ENCODE results near the gene ARAP2. TPM values are rescaled to one million over a fixed set of nuclear protein-coding genes. Genes with fewer than 3 reads are reported as not detected.

ARAP2 gene
- total RNA-seq, 1 donor from 2014 or later: 52.8 TPM

DNA sequence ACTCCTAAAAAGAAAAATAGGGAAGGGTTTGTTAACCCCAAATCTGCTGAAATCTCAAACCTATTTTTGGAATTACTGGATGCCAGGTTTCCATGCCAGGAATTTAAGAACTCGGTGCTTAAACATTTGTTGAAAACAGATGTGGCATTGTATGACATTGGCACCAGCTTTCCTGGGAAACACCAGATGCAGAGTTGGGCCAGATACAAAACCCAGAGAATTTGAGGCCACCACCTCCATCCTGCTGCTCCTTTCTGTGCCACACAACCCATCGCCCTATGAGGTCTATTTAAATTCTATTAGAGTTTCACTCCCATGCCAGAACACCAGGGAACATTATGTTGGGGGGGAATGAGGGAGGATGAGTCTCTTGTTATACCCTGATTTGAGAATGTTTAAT lies 71.7 kb downstream of the ARAP2 start:
- no peak overlapping the region for H3K27ac ChIP-seq
- H3K9me3 ChIP-seq: no peaks in the 10 kb centered on the region
- H3K36me3 ChIP-seq: no peaks in the 10 kb centered on the region
- H3K27me3 ChIP-seq: no peaks in the 10 kb centered on the region
- no peak for DNase-seq (ENCODE audit: extremely low spot score in 2 of 2)
- intact Hi-C loops (cut with DNase I): no loop called here
- TF ChIP-seq POLR2AphosphoS5 (IDR thresholded peaks at IDR 0.05; ENCODE audit: insufficient read depth in 1 of 2, low read depth in 1 of 2) (no peak), POLR2A (IDR thresholded peaks at IDR 0.05) (no peak)
- TF ChIP-seq, protein P1, sequence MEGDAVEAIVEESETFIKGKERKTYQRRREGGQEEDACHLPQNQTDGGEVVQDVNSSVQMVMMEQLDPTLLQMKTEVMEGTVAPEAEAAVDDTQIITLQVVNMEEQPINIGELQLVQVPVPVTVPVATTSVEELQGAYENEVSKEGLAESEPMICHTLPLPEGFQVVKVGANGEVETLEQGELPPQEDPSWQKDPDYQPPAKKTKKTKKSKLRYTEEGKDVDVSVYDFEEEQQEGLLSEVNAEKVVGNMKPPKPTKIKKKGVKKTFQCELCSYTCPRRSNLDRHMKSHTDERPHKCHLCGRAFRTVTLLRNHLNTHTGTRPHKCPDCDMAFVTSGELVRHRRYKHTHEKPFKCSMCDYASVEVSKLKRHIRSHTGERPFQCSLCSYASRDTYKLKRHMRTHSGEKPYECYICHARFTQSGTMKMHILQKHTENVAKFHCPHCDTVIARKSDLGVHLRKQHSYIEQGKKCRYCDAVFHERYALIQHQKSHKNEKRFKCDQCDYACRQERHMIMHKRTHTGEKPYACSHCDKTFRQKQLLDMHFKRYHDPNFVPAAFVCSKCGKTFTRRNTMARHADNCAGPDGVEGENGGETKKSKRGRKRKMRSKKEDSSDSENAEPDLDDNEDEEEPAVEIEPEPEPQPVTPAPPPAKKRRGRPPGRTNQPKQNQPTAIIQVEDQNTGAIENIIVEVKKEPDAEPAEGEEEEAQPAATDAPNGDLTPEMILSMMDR (IDR thresholded peaks at IDR 0.05): no peak
- no peaks in the 10 kb centered on the region for H3K4me1 ChIP-seq
- no peak overlapping the region for H3K4me3 ChIP-seq

DNA sequence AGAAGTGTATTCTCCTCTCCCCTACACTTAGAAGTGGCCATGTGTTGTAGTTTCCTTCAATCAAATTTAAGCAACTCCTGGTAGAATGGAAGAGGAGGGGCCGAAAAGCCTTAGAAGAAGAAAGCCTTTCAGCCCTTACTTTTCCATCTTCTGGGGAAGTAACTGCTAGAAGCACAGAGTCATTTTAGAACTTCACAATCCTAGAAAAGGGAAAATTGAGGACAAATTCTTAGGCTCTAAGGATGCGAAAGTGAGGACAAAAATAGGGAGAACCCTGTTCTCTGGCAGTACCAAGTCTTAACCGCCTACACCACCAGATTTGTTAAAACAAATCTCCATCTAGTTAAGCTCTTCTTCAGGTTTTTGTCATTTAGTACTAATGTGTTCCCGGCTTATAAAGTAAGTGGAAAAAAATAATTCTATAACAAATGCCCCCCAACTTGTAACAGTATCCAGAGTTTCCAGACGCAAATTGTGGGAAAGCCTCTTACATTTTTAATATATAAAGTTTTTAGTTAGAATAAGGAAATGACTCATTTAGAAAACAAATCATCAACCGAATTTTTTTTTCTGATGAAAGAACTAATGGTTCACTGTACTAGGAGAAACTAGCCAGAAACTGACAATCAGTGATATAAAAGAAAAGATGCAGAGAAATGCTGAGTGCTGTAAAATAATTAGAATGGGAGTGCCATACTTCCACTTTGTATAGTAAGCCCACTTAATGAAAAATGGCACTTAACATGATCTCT lies 76.0 kb downstream of the ARAP2 start:
- H3K36me3 ChIP-seq: peaks cover 0 to 16% of the 10 kb centered on the region in 2 donors
- TF ChIP-seq POLR2AphosphoS5 (IDR thresholded peaks at IDR 0.05; ENCODE audit: insufficient read depth in 1 of 2, low read depth in 1 of 2) (no peak), POLR2A (IDR thresholded peaks at IDR 0.05) (no peak)
- TF ChIP-seq, protein P1 (IDR thresholded peaks at IDR 0.05): no peak
- DNase-seq (ENCODE audit: extremely low spot score in 2 of 2): no peak
- no peak overlapping the region for H3K27ac ChIP-seq
- no peaks in the 10 kb centered on the region for H3K27me3 ChIP-seq
- no peak overlapping the region for H3K4me3 ChIP-seq
- no peaks in the 10 kb centered on the region for H3K9me3 ChIP-seq
- no peaks in the 10 kb centered on the region for H3K4me1 ChIP-seq
- intact Hi-C loops (cut with DNase I): no loop called here

DNA sequence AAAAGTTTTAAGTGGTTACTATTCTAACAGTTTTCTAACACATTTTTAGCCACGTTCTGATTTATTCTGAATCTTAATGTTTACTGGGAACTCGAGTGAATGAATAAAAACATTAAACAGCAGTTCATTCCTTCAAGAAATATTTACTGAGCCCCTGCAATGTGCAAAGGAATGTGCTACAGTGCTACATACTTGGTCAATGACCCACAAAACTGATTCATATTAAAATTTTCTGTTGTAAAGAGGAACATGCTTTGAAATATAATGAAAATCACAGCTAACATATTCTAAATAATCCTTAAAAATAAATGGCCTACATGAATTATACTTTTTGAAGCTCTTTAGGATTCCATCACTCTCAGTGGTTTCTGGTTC lies 78.7 kb downstream of the ARAP2 start:
- H3K36me3 ChIP-seq: peaks cover 0 to 16% of the 10 kb centered on the region in 2 donors
- no peak overlapping the region for H3K4me3 ChIP-seq
- intact Hi-C loops (cut with DNase I): no loop called here
- TF ChIP-seq, protein P1 (IDR thresholded peaks at IDR 0.05): no peak
- TF ChIP-seq POLR2AphosphoS5 (IDR thresholded peaks at IDR 0.05; ENCODE audit: insufficient read depth in 1 of 2, low read depth in 1 of 2) (no peak), POLR2A (IDR thresholded peaks at IDR 0.05) (no peak)
- DNase-seq (ENCODE audit: extremely low spot score in 2 of 2): no peak
- H3K9me3 ChIP-seq: no peaks in the 10 kb centered on the region
- no peaks in the 10 kb centered on the region for H3K27me3 ChIP-seq
- H3K27ac ChIP-seq: no peak overlapping the region
- no peaks in the 10 kb centered on the region for H3K4me1 ChIP-seq

DNA sequence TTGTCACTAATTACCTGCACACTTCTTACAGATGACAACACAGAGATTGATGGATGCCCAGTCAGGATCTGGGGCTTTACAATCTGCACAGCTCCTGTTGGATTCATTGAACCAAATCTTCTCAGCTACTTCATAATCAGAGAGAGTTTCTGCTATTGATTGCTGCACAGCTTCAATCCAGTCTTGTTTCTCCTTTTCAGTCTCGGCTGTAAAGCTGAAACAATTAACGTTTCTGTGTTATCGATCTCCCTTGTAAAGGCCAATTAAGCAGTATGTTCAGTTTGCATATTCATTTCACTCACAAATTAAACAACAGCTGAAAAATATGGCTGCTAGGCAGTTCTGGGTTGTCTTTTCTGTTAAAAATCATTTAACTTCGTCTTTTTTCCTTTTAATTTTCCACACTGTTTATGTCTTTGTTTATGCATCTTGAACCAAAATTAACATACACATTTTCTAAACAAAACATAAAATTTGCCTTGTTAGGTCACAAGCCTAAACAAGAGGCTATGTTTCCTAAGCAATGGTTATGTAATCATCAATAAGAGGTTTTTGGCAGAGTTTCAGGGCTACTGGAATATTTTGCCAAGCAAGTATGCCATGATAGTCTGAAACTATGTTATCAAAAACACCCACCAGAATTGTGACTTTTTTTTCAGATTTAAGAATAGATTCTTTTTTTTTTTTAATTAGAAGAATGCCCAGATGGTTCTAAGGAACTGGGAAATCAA lies 79.2 kb downstream of the ARAP2 start:
- H3K9me3 ChIP-seq: no peaks in the 10 kb centered on the region
- no peak overlapping the region for H3K27ac ChIP-seq
- intact Hi-C loops (cut with DNase I): no loop called here
- H3K36me3 ChIP-seq: peaks cover 0 to 16% of the 10 kb centered on the region in 2 donors
- H3K27me3 ChIP-seq: no peaks in the 10 kb centered on the region
- no peaks in the 10 kb centered on the region for H3K4me1 ChIP-seq
- no peak for DNase-seq (ENCODE audit: extremely low spot score in 2 of 2)
- no peak overlapping the region for H3K4me3 ChIP-seq
- TF ChIP-seq POLR2A (IDR thresholded peaks at IDR 0.05): no peak
- TF ChIP-seq POLR2AphosphoS5 (IDR thresholded peaks at IDR 0.05; ENCODE audit: insufficient read depth in 1 of 2, low read depth in 1 of 2): no peak
- TF ChIP-seq, protein P1 (IDR thresholded peaks at IDR 0.05): no peak

DNA sequence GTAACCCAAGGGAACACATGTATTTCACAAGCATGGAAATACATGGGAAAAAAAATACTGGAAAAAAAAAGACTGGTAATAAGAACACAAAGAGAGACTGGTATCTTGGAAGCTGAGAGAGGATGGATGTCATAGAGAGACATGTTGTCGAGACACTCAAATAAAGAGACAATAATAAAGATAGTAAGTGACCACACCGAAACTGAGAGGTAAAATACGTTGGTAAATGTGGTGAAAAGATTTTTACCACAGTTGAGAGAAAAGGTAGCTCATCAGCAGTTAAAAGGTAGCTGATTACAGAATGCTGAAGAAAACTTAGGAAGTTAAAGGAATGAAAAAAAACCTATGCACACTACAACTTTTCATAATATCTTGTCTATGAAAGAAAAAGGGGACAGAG lies 81.1 kb downstream of the ARAP2 start:
- intact Hi-C loops (cut with DNase I): no loop called here
- Histone ChIP-seq H3K4me1 (no peaks in the 10 kb centered on the region), H3K36me3 (peaks cover 0 to 16% of the 10 kb centered on the region in 2 donors), H3K27ac (no peak overlapping the region), H3K4me3 (no peak overlapping the region), H3K27me3 (no peaks in the 10 kb centered on the region), H3K9me3 (no peaks in the 10 kb centered on the region)
- DNase-seq (ENCODE audit: extremely low spot score in 2 of 2): no peak
- TF ChIP-seq POLR2AphosphoS5 (IDR thresholded peaks at IDR 0.05; ENCODE audit: insufficient read depth in 1 of 2, low read depth in 1 of 2): no peak
- TF ChIP-seq POLR2A (IDR thresholded peaks at IDR 0.05): no peak
- TF ChIP-seq, protein P1 (IDR thresholded peaks at IDR 0.05): no peak
